GM18858 (cell line): ENCODE results near the gene WDR64.

Experiments
- ATAC-seq: cut with Tn5 transposase; IDR thresholded peaks from one replicate; pipeline ENCODE4 v1.9.1; 2021; ENCODE audit not compliant: unreplicated experiment

The WDR64 gene

DNA sequence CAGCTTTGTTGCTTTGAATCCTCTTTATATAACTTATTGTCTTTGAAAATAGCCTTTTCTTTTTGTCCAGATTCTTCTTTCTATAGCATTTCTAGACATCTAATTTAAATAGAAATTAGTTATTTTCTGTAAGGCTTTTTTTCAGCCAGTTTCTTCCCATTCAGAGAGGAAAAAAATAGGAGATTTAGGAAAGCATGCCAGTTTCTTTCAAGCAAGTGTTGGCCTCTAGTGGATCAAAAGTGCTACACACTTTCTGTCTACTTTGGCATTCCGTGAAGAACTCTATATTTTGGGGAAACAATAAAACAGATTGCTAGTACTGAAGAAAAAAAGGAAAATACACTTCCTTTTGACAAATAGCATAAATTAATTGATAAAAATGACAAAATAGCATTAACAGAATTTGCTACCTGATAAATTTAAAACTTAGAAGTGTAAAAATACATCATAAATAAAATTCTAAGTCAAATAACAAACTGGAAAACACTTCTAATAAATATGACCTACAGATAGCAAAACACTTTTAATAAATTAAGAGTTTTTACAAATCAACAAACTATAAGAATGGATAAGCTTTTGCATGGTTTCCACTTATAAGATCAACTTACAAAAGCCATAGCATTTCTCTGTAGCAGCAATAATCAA lies 182.8 kb downstream of the WDR64 start:
- no peak for ATAC-seq

DNA sequence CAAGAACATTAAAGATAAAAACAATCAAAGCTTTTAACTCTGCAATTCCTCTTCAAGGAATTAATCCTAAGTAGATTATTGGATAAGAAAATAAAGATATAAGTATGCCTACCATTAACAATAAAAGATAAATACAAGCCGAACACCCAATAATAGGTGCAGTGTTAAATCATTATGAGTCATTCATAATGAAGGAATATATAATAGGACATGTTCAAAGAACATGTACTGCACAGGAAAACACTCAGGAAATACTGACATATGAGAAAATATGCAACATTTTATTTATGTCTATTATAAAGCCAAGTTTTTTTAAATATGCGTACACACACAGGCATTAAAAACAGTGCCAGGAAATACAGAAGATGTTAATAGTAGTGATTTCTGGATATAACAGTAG lies 184.9 kb downstream of the WDR64 start:
- ATAC-seq, result no peak

DNA sequence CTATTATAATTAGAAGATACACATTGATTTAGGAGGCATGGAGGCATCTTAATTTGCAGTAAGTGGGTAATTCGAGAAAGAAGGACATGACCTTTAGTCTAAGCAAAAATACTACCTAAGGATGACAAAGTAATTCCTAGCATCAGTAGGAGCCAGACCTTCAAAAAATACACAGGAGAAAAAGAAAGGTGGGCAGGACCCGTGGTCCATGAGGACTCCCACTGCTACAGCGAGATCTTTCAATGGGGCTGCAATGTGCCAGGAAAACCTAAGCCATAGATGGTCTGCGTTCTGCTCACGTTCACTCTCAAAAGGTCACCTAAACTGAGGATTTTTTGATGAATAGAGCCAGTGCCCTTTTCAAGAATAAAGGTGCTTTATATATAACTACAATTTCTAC lies 185.3 kb downstream of the WDR64 start:
- no peak for ATAC-seq

DNA sequence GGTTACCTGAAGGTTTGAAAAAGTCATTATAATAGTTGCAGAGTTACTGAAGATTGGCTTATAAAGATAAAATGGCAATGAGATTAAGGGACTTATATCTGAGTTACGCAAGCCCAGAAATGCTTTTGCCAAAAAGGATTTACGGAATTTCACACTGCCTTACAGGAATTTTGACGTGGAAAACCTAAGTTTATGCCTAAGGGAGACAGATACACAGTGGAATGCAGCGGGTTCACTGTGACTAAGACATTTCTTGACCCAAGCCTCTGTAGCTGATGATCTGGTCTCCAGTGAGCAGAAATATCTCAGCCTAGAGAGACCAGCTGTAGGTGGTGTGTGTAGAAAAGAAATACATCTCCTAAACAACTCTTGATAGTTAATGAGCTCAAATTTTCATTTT lies 185.8 kb downstream of the WDR64 start:
- no peak for ATAC-seq

DNA sequence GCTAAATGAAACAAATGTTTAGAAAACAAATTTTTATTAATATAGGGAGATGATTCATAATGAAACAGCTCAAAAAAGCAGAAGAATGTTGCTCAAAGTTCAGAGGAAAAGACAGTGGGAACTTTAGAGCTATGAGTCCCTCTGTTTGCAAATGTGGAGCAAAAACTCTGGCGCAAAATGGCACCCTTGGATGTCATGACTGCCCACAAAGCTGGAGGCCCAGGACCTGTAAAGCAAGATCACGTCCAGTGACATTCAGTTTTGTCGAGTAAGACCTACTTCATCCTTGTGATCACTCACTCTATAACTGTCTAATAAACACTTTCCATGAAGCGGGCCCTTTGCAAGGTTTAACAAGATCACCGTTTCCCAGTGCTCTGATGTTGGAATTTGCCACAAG lies 186.8 kb downstream of the WDR64 start:
- no peak for ATAC-seq

DNA sequence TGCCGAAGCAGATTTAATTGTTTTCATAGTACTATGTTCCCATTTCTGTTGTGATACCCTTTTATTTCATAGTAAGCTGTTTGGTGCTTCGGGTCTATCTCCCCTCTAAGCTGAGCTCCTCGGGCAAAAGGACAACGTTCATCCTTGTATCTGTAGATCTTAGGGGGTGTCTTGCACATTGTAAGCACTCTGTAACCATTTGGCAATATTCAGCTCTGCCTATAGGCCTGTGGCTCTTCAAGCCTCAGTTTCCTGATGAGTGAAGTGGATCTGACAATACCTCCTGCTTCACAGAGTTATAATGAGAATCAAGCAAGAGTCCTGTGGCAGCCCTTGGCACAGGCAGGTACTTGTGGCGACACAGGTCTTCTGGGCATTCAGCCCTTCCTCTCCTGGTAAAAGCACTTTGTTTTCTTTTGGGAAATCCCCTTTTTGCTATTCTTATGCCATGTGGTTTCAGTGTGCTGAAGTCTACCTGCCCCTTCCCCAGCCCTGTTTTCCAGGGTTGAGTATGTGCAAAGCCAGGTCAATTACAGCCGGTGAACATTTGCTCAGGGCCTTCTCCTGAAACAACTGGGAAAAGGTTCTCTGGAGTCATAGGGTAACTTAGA lies 187.4 kb downstream of the WDR64 start:
- peak; percentile 66 for ATAC-seq

DNA sequence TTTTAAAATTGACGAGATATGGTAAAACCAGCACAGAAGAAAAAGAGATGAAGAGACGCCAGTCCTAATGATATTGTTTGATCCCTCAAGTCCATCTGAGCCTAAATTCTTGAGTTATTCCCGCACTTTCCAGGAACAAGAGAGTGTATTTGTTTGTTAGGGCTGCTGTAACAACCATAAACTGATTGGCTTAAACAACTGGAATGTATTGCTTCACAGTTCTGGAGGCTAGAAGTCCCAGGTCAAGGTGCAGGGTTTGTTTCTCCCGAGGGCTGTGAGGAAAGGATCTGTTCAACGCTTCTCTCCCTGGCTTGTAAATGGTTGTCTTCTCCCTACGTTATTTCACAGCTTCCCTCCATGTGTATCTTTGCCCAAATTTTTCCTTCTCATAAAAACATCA lies 188.1 kb downstream of the WDR64 start:
- ATAC-seq, result no peak

DNA sequence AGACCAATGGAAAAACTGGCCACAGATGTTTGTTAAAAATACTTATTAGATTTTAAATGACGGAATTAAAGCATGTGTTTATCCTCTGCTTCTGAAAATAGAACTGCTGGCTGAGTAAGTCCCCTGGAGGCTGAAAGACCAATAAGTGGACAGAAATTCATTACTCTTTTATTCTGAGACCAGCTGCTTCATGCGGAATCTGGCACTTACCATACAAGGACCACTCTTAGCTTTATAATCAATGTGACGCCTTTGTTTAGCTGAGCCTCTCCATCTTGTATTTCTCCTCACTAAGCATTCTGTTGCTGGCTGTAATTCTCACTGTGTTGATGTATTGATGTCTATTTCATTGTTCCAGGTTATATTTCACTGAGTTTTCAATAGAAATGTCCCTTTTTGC lies 189.6 kb downstream of the WDR64 start:
- no peak for ATAC-seq

DNA sequence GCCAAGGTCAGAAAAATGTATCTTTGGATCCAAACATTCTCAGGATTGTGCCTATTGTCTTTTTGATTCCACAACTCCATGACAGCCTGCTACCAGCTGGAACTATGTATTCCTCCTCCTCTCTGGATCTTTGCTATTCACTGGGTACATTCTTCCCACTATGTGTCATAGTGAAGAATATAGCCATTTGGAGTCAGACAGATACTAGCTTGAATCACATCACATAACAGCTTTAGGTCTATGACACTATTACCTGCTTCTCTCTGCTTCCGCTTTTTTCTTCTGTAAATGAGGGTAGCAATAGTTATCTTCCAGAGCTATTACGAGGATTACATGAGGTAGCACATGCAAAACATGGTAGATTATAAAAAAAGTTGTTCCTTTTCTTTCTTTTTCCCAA lies 190.5 kb downstream of the WDR64 start:
- no peak for ATAC-seq

DNA sequence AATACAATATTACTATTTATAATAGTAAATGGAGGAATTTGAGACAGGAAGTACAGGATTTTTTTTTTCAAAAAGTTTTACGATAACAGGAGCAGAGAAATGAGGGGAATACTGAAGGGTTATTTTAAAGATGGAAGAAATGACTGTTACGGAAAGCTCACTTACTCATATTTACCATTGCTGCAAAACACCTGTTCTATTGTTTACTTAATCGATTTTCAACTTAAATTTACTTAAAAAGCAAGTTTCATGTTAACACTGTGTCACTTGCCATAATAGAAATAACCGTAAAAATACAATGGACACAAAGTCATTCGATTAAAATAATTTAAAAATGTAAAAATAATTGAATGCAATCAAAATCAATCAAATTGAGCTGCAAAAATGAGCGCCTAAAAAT lies 192.5 kb downstream of the WDR64 start:
- ATAC-seq, result no peak

DNA sequence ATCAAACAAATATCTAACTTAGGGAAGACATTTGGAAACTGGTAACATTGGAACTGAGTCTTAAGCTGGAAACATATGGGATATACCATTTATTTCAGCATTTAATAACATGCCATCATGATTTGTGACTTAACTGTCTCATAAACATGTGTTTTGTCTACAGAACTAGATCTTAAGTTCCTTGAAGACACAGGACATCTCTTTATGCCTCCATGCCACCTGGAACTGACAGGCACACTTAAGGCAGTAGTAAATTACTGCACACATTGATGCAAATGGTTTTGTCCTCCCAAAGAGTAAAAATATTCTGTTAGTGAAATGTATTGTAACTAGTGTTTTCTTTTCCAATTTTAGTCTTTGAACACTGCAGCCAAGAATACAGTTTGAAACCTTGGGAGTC lies 194.3 kb downstream of the WDR64 start:
- no peak for ATAC-seq

DNA sequence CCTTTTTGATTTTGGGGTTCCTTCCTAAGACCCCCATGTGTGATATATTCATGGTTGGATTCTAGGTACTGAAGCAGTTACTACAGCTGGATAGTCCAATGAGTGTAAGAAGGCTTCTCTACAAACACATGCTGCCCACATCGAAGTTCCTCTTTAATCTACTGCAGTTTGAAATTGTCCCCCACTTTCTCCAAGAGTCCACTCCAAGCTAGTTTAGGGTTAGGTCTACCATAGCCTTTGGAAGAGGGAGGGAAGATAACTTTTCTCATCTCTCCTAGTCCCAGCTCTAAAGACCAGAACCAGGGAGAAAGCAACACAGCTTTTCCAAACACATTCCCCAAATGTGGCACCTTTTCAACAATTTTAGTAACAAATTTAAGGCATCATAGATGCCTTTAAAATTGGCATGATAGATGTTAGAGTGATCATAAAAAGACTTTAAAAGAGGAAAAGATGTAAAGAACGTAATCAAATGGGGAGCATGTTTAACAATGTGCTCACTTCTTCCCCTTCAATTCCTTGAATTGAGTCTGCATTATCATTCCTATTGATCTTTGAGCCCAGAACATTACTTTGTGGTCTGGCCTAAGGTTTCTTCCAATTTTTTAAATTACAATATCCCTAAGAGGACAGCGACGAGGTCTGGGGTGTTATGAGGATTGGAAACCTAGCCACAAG lies 194.9 kb downstream of the WDR64 start:
- ATAC-seq, result no peak

DNA sequence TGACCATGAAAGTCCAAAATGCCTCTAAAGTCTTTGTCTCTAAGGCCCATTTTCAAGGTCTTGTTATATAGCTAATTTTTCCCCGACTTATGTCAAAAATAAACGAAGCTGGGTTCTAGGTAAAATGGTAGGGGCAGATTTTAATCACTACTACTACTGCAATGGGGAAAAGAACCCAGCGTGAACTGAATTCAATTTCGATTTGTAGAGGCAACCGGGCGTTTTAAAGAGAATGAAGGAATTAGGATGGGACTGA lies 195.4 kb downstream of the WDR64 start:
- ATAC-seq, result no peak

DNA sequence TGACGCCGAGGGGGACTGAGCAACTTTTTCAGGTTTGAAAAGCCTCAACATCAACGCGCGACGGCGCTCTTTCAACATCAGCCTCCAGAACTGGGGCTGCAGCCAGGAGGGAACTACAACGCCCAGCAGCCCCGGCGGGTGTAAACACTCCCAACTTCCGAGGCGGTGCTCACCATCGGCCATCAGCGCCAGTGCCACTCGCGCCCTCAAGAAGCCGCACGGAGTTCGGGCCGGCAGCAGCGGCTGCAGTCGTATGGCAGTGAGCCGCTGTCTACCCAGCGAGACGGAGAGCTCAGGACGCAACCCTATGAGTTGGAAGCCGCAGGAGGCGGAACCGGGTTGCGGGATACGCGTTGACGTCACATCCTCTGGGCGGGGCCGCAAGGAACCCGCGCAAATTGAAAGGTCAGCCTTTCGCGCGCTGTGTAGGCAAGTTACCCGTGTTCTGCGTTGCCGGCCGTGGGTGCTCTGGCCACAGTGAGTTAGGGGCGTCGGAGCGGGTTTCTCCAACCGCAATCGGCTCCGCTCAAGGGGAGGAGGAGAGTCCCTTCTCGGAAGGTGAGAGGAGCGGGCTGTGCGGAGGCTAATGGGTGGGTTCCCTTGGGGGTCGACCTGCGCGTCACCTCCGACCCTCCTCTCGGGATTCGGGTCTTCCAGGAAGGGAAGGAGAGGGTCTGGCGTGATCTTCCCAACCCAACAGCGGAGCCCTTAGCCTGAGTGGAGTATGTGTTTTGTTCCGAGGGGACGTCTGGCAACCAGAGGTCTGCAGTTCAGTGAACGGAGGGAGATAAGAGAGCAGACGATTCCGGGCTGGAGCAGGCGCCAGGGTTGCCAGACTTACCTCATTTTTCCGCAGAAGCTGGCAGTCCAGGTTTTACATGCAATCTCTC lies 196.0 kb downstream of the WDR64 start, which contains the start of gene EXO1:
Gene EXO1 (plus strand): TSS at position 409 of the 890 bp plus-strand sequence. CDS start 2,222 bp downstream, outside the sequence.
- peak; percentile 91 for ATAC-seq

DNA sequence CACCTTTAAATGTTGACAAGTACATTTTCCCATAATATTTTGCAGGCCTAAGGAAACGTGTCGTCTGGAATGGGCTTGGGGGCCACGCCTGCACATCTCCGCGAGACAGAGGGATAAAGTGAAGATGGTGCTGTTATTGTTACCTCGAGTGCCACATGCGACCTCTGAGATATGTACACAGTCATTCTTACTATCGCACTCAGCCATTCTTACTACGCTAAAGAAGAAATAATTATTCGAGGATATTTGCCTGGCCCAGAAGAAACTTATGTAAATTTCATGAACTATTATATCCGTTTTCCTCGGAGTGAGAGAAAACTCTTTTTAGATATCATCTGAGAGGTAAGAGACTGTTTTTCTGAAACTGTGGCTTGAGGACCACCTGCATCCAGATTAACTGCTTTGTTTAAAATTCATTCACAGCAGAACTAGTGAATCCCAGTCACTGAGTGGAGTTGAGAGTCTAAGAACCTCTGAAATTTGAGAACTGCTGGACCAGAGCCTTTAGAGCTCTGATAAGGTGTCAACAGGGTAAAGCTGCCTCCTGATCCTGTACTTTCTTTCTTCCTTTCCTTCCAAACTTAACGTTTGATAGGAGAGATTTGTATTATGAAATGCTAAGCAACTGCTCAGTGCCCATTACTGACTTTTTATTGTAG lies 196.7 kb downstream of the WDR64 start:
- no peak for ATAC-seq

DNA sequence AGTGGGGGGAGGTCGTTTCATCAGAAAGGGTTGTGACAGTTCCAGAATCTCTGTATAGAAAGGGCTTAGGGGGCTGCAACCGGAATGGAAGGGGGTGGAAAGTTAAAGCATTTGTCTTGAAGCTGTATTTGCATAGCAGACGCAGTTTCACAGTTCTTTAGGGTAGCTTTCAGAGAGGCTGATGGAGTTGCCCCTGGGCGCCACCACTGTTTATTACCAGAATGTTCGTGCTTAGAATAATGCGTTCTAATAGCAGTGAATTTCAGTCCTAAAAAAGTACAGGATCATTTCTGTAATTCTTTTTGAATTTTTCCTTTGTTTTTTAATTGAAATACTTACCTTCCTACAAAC lies 197.2 kb downstream of the WDR64 start:
- no peak for ATAC-seq
